H1 (cell line): Measurements from ENCODE around the gene DHCR7. TPM values are rescaled to one million over a fixed set of nuclear protein-coding genes. Genes with fewer than 3 reads are reported as not detected.

Experiments used
- CTCF ChIA-PET: fragments of 300-600 bp; sonication (Branson Sonifier 250); formaldehyde crosslinking; loops from one replicate; lab custom pipeline; 2021; ENCODE audit not compliant: partially characterized antibody; lab: Charles Lee
- POLR2A ChIA-PET: fragments of 300-600 bp; sonication (Branson Sonifier 250); formaldehyde crosslinking; loops from one replicate; lab custom pipeline; 2021; ENCODE audit warnings: inconsistent platforms; ENCODE audit not compliant: partially characterized antibody; lab: Charles Lee
- DNase-seq, 2 experiments: peaks; one replicate each; pipeline versions ENCODE4 v3.0.0 to v3.0.0-alpha.2; 2010 to 2022; ENCODE audit warnings: low spot score in 2 of 2, low read depth in 1 of 2, mixed read lengths in 1 of 2
- FAIRE-seq: peaks from 2 replicates; lab custom pipeline; 2011; peaks lifted over from hg19 to GRCh38; lab: Jason Lieb, UNC
- H2AFZ ChIP-seq: 2 replicates; pipeline ENCODE4 v1.8.1; 2012; ENCODE audit warnings: low read length, inconsistent platforms
- H2AK5ac ChIP-seq: 2 replicates; pipeline ENCODE4 v1.6.1; 2013; ENCODE audit warnings: low read depth, low read length
- H2BK120ac ChIP-seq: replicated peaks from 2 replicates; pipeline ENCODE3; 2013; ENCODE audit warnings: low read depth, low read length, inconsistent platforms
- H2BK12ac ChIP-seq: 2 replicates; pipeline ENCODE4 v1.6.1; 2013; ENCODE audit warnings: low read depth, low read length
- H2BK15ac ChIP-seq: 2 replicates; pipeline ENCODE4 v1.6.1; 2013; ENCODE audit warnings: low read length
- H2BK20ac ChIP-seq: 2 replicates; pipeline ENCODE4 v1.6.1; 2013; ENCODE audit warnings: low read length
- H2BK5ac ChIP-seq: 2 replicates; pipeline ENCODE4 v1.6.1; 2013; ENCODE audit warnings: low read depth, low read length
- H3K14ac ChIP-seq: 2 replicates; pipeline ENCODE4 v1.6.1; 2013; ENCODE audit warnings: inconsistent platforms; ENCODE audit not compliant: insufficient read length
- H3K18ac ChIP-seq: 2 replicates; pipeline ENCODE4 v1.6.1; 2013; ENCODE audit warnings: low read length; ENCODE audit errors: extremely low read depth
- H3K23ac ChIP-seq: 2 replicates; pipeline ENCODE4 v1.6.1; 2013; ENCODE audit warnings: inconsistent platforms; ENCODE audit not compliant: insufficient read length
- H3K23me2 ChIP-seq: 2 replicates; pipeline ENCODE4 v1.6.1; 2013; ENCODE audit warnings: low read depth, low read length
- H3K27ac ChIP-seq: 2 replicates; pipeline ENCODE4 v1.6.1; 2011; ENCODE audit warnings: low read depth, low read length, inconsistent platforms
- H3K27me3 ChIP-seq, 4 experiments: replicated peaks in 1 of 4; 1 replicate in 1 of 4; 2 replicates in 3 of 4; pipeline versions ENCODE4 v1.6.1 to v1.8.1; 2011 to 2013; ENCODE audit warnings: low read length in 3 of 4, mild to moderate bottlenecking in 3 of 4, inconsistent platforms in 2 of 4, mixed read lengths in 2 of 4, moderate library complexity in 1 of 4; ENCODE audit not compliant: control insufficient read depth in 3 of 4, insufficient read depth in 3 of 4; ENCODE audit errors: extremely low read depth in 1 of 4
- H3K36me3 ChIP-seq, 4 experiments: 2 replicates each; pipeline versions ENCODE4 v1.6.1 to v1.8.1; 2011 to 2013; ENCODE audit warnings: mild to moderate bottlenecking in 4 of 4, low read length in 3 of 4, moderate library complexity in 2 of 4, control low read depth in 1 of 4, inconsistent platforms in 1 of 4; ENCODE audit not compliant: insufficient read depth in 4 of 4, control insufficient read depth in 2 of 4
- H3K4ac ChIP-seq: replicated peaks from 2 replicates; pipeline ENCODE3; 2013; ENCODE audit warnings: low read length, low read depth, mixed read lengths, inconsistent platforms; ENCODE audit not compliant: insufficient read length
- H3K4me1 ChIP-seq, 4 experiments: replicated peaks in 1 of 4; 1 replicate in 1 of 4; 2 replicates in 3 of 4; pipeline versions ENCODE4 v1.6.1 to v1.8.1; 2011 to 2013; ENCODE audit warnings: low read length in 3 of 4, inconsistent platforms in 2 of 4, mixed read lengths in 1 of 4; ENCODE audit not compliant: insufficient read depth in 4 of 4, control insufficient read depth in 3 of 4
- H3K4me2 ChIP-seq, 2 experiments: 2 replicates each; pipeline versions ENCODE4 v1.6.1 to v1.8.1; 2011 to 2013; ENCODE audit warnings: low read depth in 2 of 2, low read length in 2 of 2, control low read depth in 1 of 2, inconsistent platforms in 1 of 2, mild to moderate bottlenecking in 1 of 2; ENCODE audit not compliant: insufficient read depth in 1 of 2
- H3K4me3 ChIP-seq, 4 experiments: fragments of 200-600, 300-600 bp in 1 of 4; sonication (generic), shearing (Covaris generic), sonication (Bioruptor Twin) in 1 of 4; 2 replicates each; pipeline versions ENCODE4 v1.5.1 to v1.8.1; 2011 to 2016; ENCODE audit warnings: low read length in 4 of 4, low read depth in 3 of 4, control low read depth in 2 of 4, inconsistent platforms in 2 of 4, mild to moderate bottlenecking in 2 of 4, mixed read lengths in 1 of 4, moderate library complexity in 1 of 4; ENCODE audit not compliant: insufficient read depth in 2 of 4; ENCODE audit errors: extremely low read depth in 1 of 4
- H3K56ac ChIP-seq: replicated peaks from 2 replicates; pipeline ENCODE3; 2013; ENCODE audit warnings: low read depth, mild to moderate bottlenecking, mixed read lengths, low read length, inconsistent platforms; ENCODE audit not compliant: insufficient read length
- H3K79me1 ChIP-seq: 2 replicates; pipeline ENCODE4 v1.6.1; 2013; ENCODE audit warnings: low read depth, low read length, control low read depth
- H3K79me2 ChIP-seq, 2 experiments: 2 replicates each; pipeline versions ENCODE4 v1.6.1 to v1.8.1; 2012 to 2013; ENCODE audit warnings: low read length in 2 of 2, mild to moderate bottlenecking in 2 of 2, inconsistent platforms in 1 of 2; ENCODE audit not compliant: insufficient read depth in 2 of 2, control insufficient read depth in 1 of 2
- H3K9ac ChIP-seq, 4 experiments: replicated peaks in 1 of 4; 1 replicate in 1 of 4; 2 replicates in 3 of 4; pipeline versions ENCODE4 v1.6.1 to v1.8.1; 2011 to 2013; ENCODE audit warnings: low read depth in 3 of 4, low read length in 3 of 4, control low read depth in 2 of 4, mild to moderate bottlenecking in 2 of 4, moderate library complexity in 2 of 4, inconsistent platforms in 1 of 4; ENCODE audit errors: extremely low read depth in 1 of 4
- H3K9me3 ChIP-seq, 2 experiments: 2 replicates each; pipeline versions ENCODE4 v1.6.1 to v1.8.1; 2012 to 2013; ENCODE audit warnings: mild to moderate bottlenecking in 2 of 2, moderate library complexity in 2 of 2, control low read depth in 1 of 2, inconsistent platforms in 1 of 2, low read depth in 1 of 2, low read length in 1 of 2, mixed read lengths in 1 of 2; ENCODE audit not compliant: insufficient read depth in 2 of 2
- H4K20me1 ChIP-seq, 2 experiments: replicated peaks in 1 of 2; 2 replicates each; pipeline versions ENCODE3 to v1.8.1; 2011 to 2013; ENCODE audit warnings: inconsistent platforms in 2 of 2, low read length in 2 of 2, mild to moderate bottlenecking in 1 of 2; ENCODE audit not compliant: insufficient read depth in 2 of 2, control insufficient read depth in 1 of 2
- H4K5ac ChIP-seq: 2 replicates; pipeline ENCODE4 v1.6.1; 2013; ENCODE audit warnings: low read length, low read depth, mixed read lengths, inconsistent platforms; ENCODE audit not compliant: insufficient read length
- H4K8ac ChIP-seq: 2 replicates; pipeline ENCODE4 v1.8.0; 2013; ENCODE audit warnings: mild to moderate bottlenecking, moderate library complexity, low read length, inconsistent platforms; ENCODE audit not compliant: insufficient read depth; ENCODE audit errors: extremely low read depth
- H4K91ac ChIP-seq: replicated peaks from 2 replicates; pipeline ENCODE3; 2013; ENCODE audit warnings: low read length, mixed read lengths, inconsistent platforms; ENCODE audit not compliant: insufficient read length
- ATF3 ChIP-seq: IDR thresholded peaks from 2 replicates; pipeline ENCODE4 v1.6.1; 2011; ENCODE audit warnings: low read depth, mild to moderate bottlenecking, low read length; ENCODE audit not compliant: insufficient read depth
- BCL11A ChIP-seq, 2 experiments: IDR thresholded peaks; one replicate each; pipeline ENCODE4 v1.6.1; 2011; ENCODE audit warnings: low read depth in 2 of 2, low read length in 2 of 2, mild to moderate bottlenecking in 2 of 2
- EP300 ChIP-seq, 2 experiments: IDR thresholded peaks; 1 replicate in 1 of 2; 2 replicates in 1 of 2; pipeline ENCODE4 v1.6.1; 2011 to 2012; ENCODE audit warnings: low read depth in 2 of 2, low read length in 2 of 2, mild to moderate bottlenecking in 2 of 2, borderline replicate concordance in 1 of 2, inconsistent platforms in 1 of 2, moderate library complexity in 1 of 2
- GABPA ChIP-seq: IDR thresholded peaks from 2 replicates; pipeline ENCODE4 v1.6.1; 2011; ENCODE audit warnings: mild to moderate bottlenecking, low read length, moderate library complexity, borderline replicate concordance; ENCODE audit not compliant: insufficient read depth
- HDAC6 ChIP-seq: IDR thresholded peaks from one replicate; pipeline ENCODE4 v1.7.1; 2012; ENCODE audit warnings: low read depth, mild to moderate bottlenecking, inconsistent platforms, low read length, moderate library complexity
- RBBP5 ChIP-seq: IDR thresholded peaks from 2 replicates; pipeline ENCODE4 v1.7.1; 2012; ENCODE audit warnings: low read depth, mild to moderate bottlenecking, inconsistent platforms, low read length, moderate library complexity, borderline replicate concordance
- RFX5 ChIP-seq: IDR thresholded peaks from 2 replicates; pipeline ENCODE4 v1.6.1; 2011; ENCODE audit warnings: low read depth, low read length, improper control_type of control experiment, borderline replicate concordance
- SIN3A ChIP-seq, 2 experiments: IDR thresholded peaks in 1 of 2; conservative IDR thresholded peaks in 1 of 2; 2 replicates each; pipeline ENCODE4 v1.6.1; 2011 to 2012; ENCODE audit warnings: low read length in 2 of 2, improper control_type of control experiment in 1 of 2, low read depth in 1 of 2, mild to moderate bottlenecking in 1 of 2
- SP2 ChIP-seq: IDR thresholded peaks from 2 replicates; pipeline ENCODE4 v1.6.1; 2012; ENCODE audit warnings: mild to moderate bottlenecking, low read length, inconsistent platforms
- TAF7 ChIP-seq: optimal IDR thresholded peaks from 2 replicates; pipeline ENCODE3; 2011; ENCODE audit warnings: low read depth, mild to moderate bottlenecking, inconsistent platforms, low read length, moderate library complexity, borderline replicate concordance
- TBP ChIP-seq: IDR thresholded peaks from 2 replicates; pipeline ENCODE4 v1.6.1; 2011; ENCODE audit warnings: low read depth, low read length, improper control_type of control experiment
- USF2 ChIP-seq: IDR thresholded peaks from 2 replicates; pipeline ENCODE4 v1.6.1; 2011; ENCODE audit warnings: low read length, improper control_type of control experiment
- WGBS, 2 experiments: shearing (Covaris generic) in 1 of 2; methylation state at CpG; one replicate each; pipeline versions ENCODE4 v1.1.6 to v1.1.7; 2013 to 2015; ENCODE audit warnings: low lambda C conversion rate in 2 of 2, mixed read lengths in 2 of 2, inconsistent platforms in 1 of 2, low coverage in 1 of 2, missing lambda C conversion rate in 1 of 2; ENCODE audit not compliant: insufficient replicate concordance in 2 of 2, insufficient coverage in 1 of 2, insufficient read length in 1 of 2; ENCODE audit errors: extremely low coverage in 1 of 2, missing lambda C conversion rate in 1 of 2; 5-methylcytosine and 5-hydroxymethylcytosine counted together
- polyA plus RNA-seq, 7 experiments: library from polyadenylated mRNA; depleted of rRNA in 3 of 7; stranded (reverse) in 5 of 7; unstranded in 2 of 7; fragments of >200 nt in 5 of 7; fragments of 200-250 nt in 2 of 7; gene quantifications; 1 replicate in 5 of 7; 2 replicates in 1 of 7; 4 replicates in 1 of 7; pipeline versions ENCODE4 v1.2.1 to v1.2.3, GENCODE V29; 2011 to 2013; ENCODE audit warnings: missing spikeins in 2 of 7, mixed read lengths in 2 of 7
- total RNA-seq: library from RNA; stranded (reverse); fragmentation: NEBNext Ultra II Directional; extraction: Animal tissue kit (Norgen Biotek cat#: 25700); gene quantifications from 2 replicates; pipeline ENCODE4 v1.2.1, GENCODE V29; 2021

DHCR7 gene
- total and polyA plus RNA-seq, 2 of the 8 experiments (the other 6 are each of a cell fraction or from before 2014, with no cell fraction given) = 144 to 157 TPM

- ChIA-PET POLR2A (interaction anchor here (0.7 kb wide), 1 partner anchor 9 kb away, joined by 3 read pairs; no protein-coding TSS in a partner anchor), CTCF (no interaction called here)
- FAIRE-seq = no peak
- no peak overlapping the region for H3K14ac ChIP-seq
- no peak overlapping the region for H3K4me2 ChIP-seq
- WGBS, 2 experiments = 84% methylated on average over 6 of the region's 6 CpGs; no CpG with 5 or more reads in 1 of the 2 experiments
- H2AFZ ChIP-seq = no peak overlapping the region
- H3K9me3 ChIP-seq = peaks cover 6 to 7% of the 10 kb centered on the region in 2 experiments; a peak in 3 of 4 replicates
- H3K79me2 ChIP-seq = no peaks in the 10 kb centered on the region
- H3K27me3 ChIP-seq = no peaks in the 10 kb centered on the region
- H3K4me3 ChIP-seq = no peak overlapping the region
- H3K23ac ChIP-seq = no peak overlapping the region
- H3K56ac ChIP-seq = no peak overlapping the region
- peaks cover 2 to 3% of the 10 kb centered on the region in 2 experiments for H4K20me1 ChIP-seq
- H2BK5ac ChIP-seq = no peak overlapping the region
- H2AK5ac ChIP-seq = no peak overlapping the region
- H2BK12ac ChIP-seq = no peak overlapping the region
- no peak overlapping the region for H3K27ac ChIP-seq
- H4K5ac ChIP-seq = no peak overlapping the region
- no peak overlapping the region for H2BK15ac ChIP-seq
- no peak overlapping the region for H3K18ac ChIP-seq
- H3K4ac ChIP-seq = no peak overlapping the region
- H4K8ac ChIP-seq = no peak overlapping the region
- no peaks in the 10 kb centered on the region for H3K79me1 ChIP-seq
- H3K36me3 ChIP-seq = peaks cover 2 to 8% (median 8%) of the 10 kb centered on the region in 4 experiments; a peak in 6 of 8 replicates
- H3K23me2 ChIP-seq = no peaks in the 10 kb centered on the region
- H3K4me1 ChIP-seq = no peaks in the 10 kb centered on the region; a peak in 1 of 7 replicates
- DNase-seq = no peak
- no peak overlapping the region for H2BK20ac ChIP-seq
- H4K91ac ChIP-seq = no peak overlapping the region
- no peak overlapping the region for H3K9ac ChIP-seq
- H2BK120ac ChIP-seq = no peak overlapping the region
- TF ChIP-seq GABPA = no peak
- no peak for TF ChIP-seq USF2
- no peak for TF ChIP-seq SP2
- TF ChIP-seq RBBP5 = no peak
- TF ChIP-seq TAF7 = no peak
- TF ChIP-seq RFX5 = no peak
- no peak for TF ChIP-seq EP300 (IDR thresholded peaks at IDR 0.05; ENCODE audit: borderline replicate concordance in 1 of 2, low read depth in 2 of 2, low read length in 2 of 2)
- no peak for TF ChIP-seq SIN3A (conservative IDR thresholded peaks at IDR 0.05 in 1 of 2, IDR thresholded peaks at IDR 0.05 in 1 of 2; ENCODE audit: low read depth in 1 of 2, low read length in 2 of 2)
- TF ChIP-seq HDAC6 = no peak
- TF ChIP-seq ATF3 = no peak
- TF ChIP-seq BCL11A (IDR thresholded peaks at IDR 0.05; ENCODE audit: low read depth in 2 of 2, low read length in 2 of 2) = no peak
- no peak for TF ChIP-seq TBP
Measured at GRCh38 chr11:71467164-71467563, 19.0 kb upstream of the DHCR7 start.
